Keratinocyte (primary cell): Measurements from ENCODE around the gene KMT2D.

Experiments used
- CTCF ChIP-seq, 3 experiments: IDR thresholded peaks in 1 of 3; conservative IDR thresholded peaks in 1 of 3; optimal IDR thresholded peaks in 1 of 3; 2 replicates in 2 of 3; 3 replicates in 1 of 3; pipeline versions ENCODE3 to v1.5.1; 2011; ENCODE audit warnings: low read length in 3 of 3, mild to moderate bottlenecking in 3 of 3, moderate library complexity in 2 of 3, control low read depth in 1 of 3, inconsistent platforms in 1 of 3; ENCODE audit not compliant: insufficient read depth in 2 of 3; ENCODE audit errors: extremely low read depth in 1 of 3
- EZH2 ChIP-seq: IDR thresholded peaks from one replicate; pipeline ENCODE4 v1.6.1; 2012; ENCODE audit warnings: inconsistent platforms, mild to moderate bottlenecking, low read length, moderate library complexity

GRCh38 chr12:49015196-49015595, 45.4 kb downstream of the KMT2D start:
- TF ChIP-seq EZH2 (no peak), CTCF (optimal IDR thresholded peaks at IDR 0.05 in 1 of 3, IDR thresholded peaks at IDR 0.05 in 1 of 3, conservative IDR thresholded peaks at IDR 0.05 in 1 of 3; ENCODE audit: extremely low read depth in 1 of 3, insufficient read depth in 2 of 3, low read length in 3 of 3) (no peak)
